Osteocyte (in vitro differentiated cells): ENCODE measurements around the gene UST. TPM values are rescaled to one million over a fixed set of nuclear protein-coding genes. Genes with fewer than 3 reads are reported as not detected.

Experiments used
- DNase-seq: peaks from one replicate; pipeline ENCODE4 v3.0.0; 2021; ENCODE audit warnings: mixed read lengths; ENCODE audit not compliant: unreplicated experiment; ENCODE audit errors: extremely low spot score
- H3K27ac Mint-ChIP-seq: one replicate; pipeline ENCODE4 v1.8.0; 2021; ENCODE audit warnings: mild to moderate bottlenecking, mixed read lengths; ENCODE audit not compliant: unreplicated experiment
- H3K27me3 Mint-ChIP-seq: one replicate; pipeline ENCODE4 v1.8.0; 2021; ENCODE audit warnings: mixed read lengths; ENCODE audit not compliant: unreplicated experiment
- H3K36me3 Mint-ChIP-seq: one replicate; pipeline ENCODE4 v1.8.0; 2021; ENCODE audit warnings: mixed read lengths; ENCODE audit not compliant: unreplicated experiment
- H3K4me1 Mint-ChIP-seq: one replicate; pipeline ENCODE4 v1.8.0; 2021; ENCODE audit warnings: mixed read lengths; ENCODE audit not compliant: unreplicated experiment
- H3K4me3 Mint-ChIP-seq: one replicate; pipeline ENCODE4 v1.8.0; 2021; ENCODE audit warnings: mild to moderate bottlenecking, moderate library complexity, mixed read lengths; ENCODE audit not compliant: unreplicated experiment
- H3K9me3 Mint-ChIP-seq: one replicate; pipeline ENCODE4 v1.8.0; 2021; ENCODE audit warnings: mixed read lengths; ENCODE audit not compliant: unreplicated experiment
- CTCF ChIP-seq: fragments of 200-600 bp; sonication (generic); IDR thresholded peaks from 2 replicates; pipeline ENCODE4 v1.5.0; 2021; ENCODE audit warnings: antibody characterized with exemption, mild to moderate bottlenecking, moderate library complexity
- total RNA-seq: library from RNA; stranded (reverse); gene quantifications from 2 replicates; pipeline ENCODE4 v1.2.1, GENCODE V29; 2021

Gene UST
- total RNA-seq, 1 donor from 2014 or later: 15.7 TPM

GRCh38 chr6:148793721-148794120 lies 46.9 kb downstream of the UST start:
- Mint-ChIP-seq H3K27ac (no peak overlapping the region), H3K27me3 (no peaks in the 10 kb centered on the region), H3K36me3 (peaks cover 4% of the 10 kb centered on the region), H3K4me3 (no peak overlapping the region), H3K9me3 (peaks cover 10% of the 10 kb centered on the region), H3K4me1 (no peaks in the 10 kb centered on the region)
- no peak for DNase-seq
- no peak for TF ChIP-seq CTCF

- H3K27ac Mint-ChIP-seq: no peak overlapping the region
- no peak overlapping the region for H3K4me3 Mint-ChIP-seq
- peaks cover 4% of the 10 kb centered on the region for H3K36me3 Mint-ChIP-seq
- no peaks in the 10 kb centered on the region for H3K27me3 Mint-ChIP-seq
- no peak for DNase-seq
- no peak for TF ChIP-seq CTCF
- no peaks in the 10 kb centered on the region for H3K4me1 Mint-ChIP-seq
- H3K9me3 Mint-ChIP-seq: peaks cover 10% of the 10 kb centered on the region
Observed at GRCh38 chr6:148794797-148795196, 48.0 kb downstream of the UST start.

- peaks cover 6% of the 10 kb centered on the region for H3K4me1 Mint-ChIP-seq
- no peak overlapping the region for H3K4me3 Mint-ChIP-seq
- no peak for DNase-seq
- TF ChIP-seq CTCF: no peak
- H3K27me3 Mint-ChIP-seq: no peaks in the 10 kb centered on the region
- H3K9me3 Mint-ChIP-seq: peaks cover 10% of the 10 kb centered on the region
- H3K27ac Mint-ChIP-seq: no peak overlapping the region
- peaks cover 4% of the 10 kb centered on the region for H3K36me3 Mint-ChIP-seq
Observed at GRCh38 chr6:148795563-148795962, 48.7 kb downstream of the UST start.

GRCh38 chr6:148799647-148800046 lies 52.8 kb downstream of the UST start:
- Mint-ChIP-seq H3K4me3 (no peak overlapping the region), H3K36me3 (no peaks in the 10 kb centered on the region), H3K9me3 (no peaks in the 10 kb centered on the region), H3K27ac (no peak overlapping the region), H3K27me3 (no peaks in the 10 kb centered on the region), H3K4me1 (peaks cover 7% of the 10 kb centered on the region)
- DNase-seq: no peak
- TF ChIP-seq CTCF: no peak

GRCh38 chr6:148800536-148800935 lies 53.7 kb downstream of the UST start:
- no peak overlapping the region for H3K4me3 Mint-ChIP-seq
- H3K9me3 Mint-ChIP-seq: no peaks in the 10 kb centered on the region
- peaks cover 11% of the 10 kb centered on the region for H3K4me1 Mint-ChIP-seq
- TF ChIP-seq CTCF: no peak
- H3K27me3 Mint-ChIP-seq: no peaks in the 10 kb centered on the region
- no peak overlapping the region for H3K27ac Mint-ChIP-seq
- no peak for DNase-seq
- no peaks in the 10 kb centered on the region for H3K36me3 Mint-ChIP-seq
